Measurements from ENCODE around the gene IFNAR1.

- TF ChIP-seq, protein P1, sequence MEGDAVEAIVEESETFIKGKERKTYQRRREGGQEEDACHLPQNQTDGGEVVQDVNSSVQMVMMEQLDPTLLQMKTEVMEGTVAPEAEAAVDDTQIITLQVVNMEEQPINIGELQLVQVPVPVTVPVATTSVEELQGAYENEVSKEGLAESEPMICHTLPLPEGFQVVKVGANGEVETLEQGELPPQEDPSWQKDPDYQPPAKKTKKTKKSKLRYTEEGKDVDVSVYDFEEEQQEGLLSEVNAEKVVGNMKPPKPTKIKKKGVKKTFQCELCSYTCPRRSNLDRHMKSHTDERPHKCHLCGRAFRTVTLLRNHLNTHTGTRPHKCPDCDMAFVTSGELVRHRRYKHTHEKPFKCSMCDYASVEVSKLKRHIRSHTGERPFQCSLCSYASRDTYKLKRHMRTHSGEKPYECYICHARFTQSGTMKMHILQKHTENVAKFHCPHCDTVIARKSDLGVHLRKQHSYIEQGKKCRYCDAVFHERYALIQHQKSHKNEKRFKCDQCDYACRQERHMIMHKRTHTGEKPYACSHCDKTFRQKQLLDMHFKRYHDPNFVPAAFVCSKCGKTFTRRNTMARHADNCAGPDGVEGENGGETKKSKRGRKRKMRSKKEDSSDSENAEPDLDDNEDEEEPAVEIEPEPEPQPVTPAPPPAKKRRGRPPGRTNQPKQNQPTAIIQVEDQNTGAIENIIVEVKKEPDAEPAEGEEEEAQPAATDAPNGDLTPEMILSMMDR (IDR thresholded peaks at IDR 0.05), result no peak
- TF ChIP-seq POLR2A (IDR thresholded peaks at IDR 0.05), result no peak
Observed at GRCh38 chr21:33374080-33374449, 49.3 kb downstream of the IFNAR1 start.

Measured in transverse colon (tissue), 3 donors.